ENCODE results near the gene DGKQ.

DNA sequence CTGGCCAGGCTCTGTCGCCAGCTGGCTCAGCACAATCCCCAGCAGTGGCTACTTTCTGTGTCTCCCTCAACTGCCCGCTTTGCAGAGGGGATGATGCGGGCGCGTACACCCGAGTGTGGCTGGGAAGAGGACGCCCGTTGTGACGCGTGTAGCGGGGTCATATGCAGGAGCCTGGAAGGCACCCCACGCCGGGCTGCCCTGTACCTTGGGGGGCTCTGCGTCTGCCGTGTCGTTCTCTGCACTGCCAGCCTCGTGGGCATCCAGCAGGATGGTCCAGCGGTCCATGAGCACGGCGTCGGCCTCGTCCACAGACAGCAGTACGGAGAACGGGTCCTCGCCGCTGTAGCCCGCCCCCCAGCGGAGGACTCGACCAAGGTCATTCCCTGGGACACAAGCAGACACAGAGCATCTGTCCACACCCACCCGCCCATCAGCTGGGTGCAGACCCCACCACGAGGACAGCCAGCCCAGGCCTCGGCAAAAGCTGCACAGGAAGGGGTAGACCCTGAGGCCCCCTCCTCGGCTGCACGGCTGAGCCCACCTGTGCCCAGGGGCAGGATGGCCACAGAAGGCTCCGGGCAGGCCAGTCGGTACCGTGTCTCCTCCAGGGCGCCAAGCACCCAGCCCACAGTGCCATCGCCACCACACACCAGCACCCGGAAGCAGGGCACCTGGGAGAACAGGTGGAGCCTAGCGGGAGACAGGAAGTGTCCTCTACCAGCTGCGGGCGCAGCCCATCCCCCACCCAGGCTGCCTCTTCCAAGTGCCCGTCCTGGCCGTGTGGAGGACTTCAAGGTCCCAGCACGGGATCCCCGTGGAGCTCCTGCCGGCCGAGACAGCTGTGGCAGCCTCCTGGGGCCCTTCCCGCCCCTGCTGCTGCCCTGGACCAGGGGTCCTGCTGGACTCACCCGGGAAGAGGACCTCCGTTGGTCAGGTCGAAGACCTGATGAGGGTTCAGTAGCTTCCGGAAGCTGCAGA, 10.8 kb downstream of the DGKQ start:
- TF ChIP-seq, protein P1, sequence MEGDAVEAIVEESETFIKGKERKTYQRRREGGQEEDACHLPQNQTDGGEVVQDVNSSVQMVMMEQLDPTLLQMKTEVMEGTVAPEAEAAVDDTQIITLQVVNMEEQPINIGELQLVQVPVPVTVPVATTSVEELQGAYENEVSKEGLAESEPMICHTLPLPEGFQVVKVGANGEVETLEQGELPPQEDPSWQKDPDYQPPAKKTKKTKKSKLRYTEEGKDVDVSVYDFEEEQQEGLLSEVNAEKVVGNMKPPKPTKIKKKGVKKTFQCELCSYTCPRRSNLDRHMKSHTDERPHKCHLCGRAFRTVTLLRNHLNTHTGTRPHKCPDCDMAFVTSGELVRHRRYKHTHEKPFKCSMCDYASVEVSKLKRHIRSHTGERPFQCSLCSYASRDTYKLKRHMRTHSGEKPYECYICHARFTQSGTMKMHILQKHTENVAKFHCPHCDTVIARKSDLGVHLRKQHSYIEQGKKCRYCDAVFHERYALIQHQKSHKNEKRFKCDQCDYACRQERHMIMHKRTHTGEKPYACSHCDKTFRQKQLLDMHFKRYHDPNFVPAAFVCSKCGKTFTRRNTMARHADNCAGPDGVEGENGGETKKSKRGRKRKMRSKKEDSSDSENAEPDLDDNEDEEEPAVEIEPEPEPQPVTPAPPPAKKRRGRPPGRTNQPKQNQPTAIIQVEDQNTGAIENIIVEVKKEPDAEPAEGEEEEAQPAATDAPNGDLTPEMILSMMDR (IDR thresholded peaks at IDR 0.05; ENCODE audit: low read length) = no peak
- no peak for TF ChIP-seq EZH2phosphoT487 (IDR thresholded peaks at IDR 0.05; ENCODE audit: low read length)
